ENCODE data around the gene MKRN3. TPM values are rescaled to one million over a fixed set of nuclear protein-coding genes. Genes with fewer than 3 reads are reported as not detected.

MKRN3 gene
- total RNA-seq, 1 experiment from 2014 or later: 7.9 TPM

GRCh38 chr15:23594252-23594770, 28.8 kb downstream of the MKRN3 start:
- no peak for ATAC-seq
- no peak for DNase-seq (ENCODE audit: low read depth, low spot score)
- no peaks in the 10 kb centered on the region for H3K9me3 ChIP-seq (ENCODE audit: control insufficient read depth, insufficient read depth, low read depth, low read length)
- intact Hi-C loops (cut with micrococcal nuclease; ENCODE audit: unreplicated experiment) (no loop called here), in situ Hi-C loops (cut with HindIII; ENCODE audit: low pct_unique_long_range_greater_than_20kb, low sequenced_read_pairs) (no loop called here)
- H3K4me3 ChIP-seq (ENCODE audit: low read depth in 2 of 2, low read length in 2 of 2): no peak overlapping the region
- no peaks in the 10 kb centered on the region for H3K4me1 ChIP-seq (ENCODE audit: control insufficient read depth, insufficient read depth, low read length)
- H3K36me3 ChIP-seq (ENCODE audit: control insufficient read depth, insufficient read depth, low read length): no peaks in the 10 kb centered on the region
- BruUV-seq (replicated peaks): no TSS peak
- H3K27ac ChIP-seq (ENCODE audit: low read length): no peak overlapping the region
- POLR2A ChIA-PET: no interaction called here
- no peaks in the 10 kb centered on the region for H3K27me3 ChIP-seq (ENCODE audit: control insufficient read depth, insufficient read depth, low read length)
- CTCF ChIA-PET: no interaction called here
- TF ChIP-seq REST (IDR thresholded peaks at IDR 0.05; ENCODE audit: insufficient read depth in 1 of 2, low read depth in 2 of 2, low read length in 1 of 2): no peak
- TF ChIP-seq CTCF (IDR thresholded peaks at IDR 0.05): no peak
- TF ChIP-seq POLR2AphosphoS5 (IDR thresholded peaks at IDR 0.05; ENCODE audit: low read depth, low read length): no peak
- no peak for TF ChIP-seq SIN3A (IDR thresholded peaks at IDR 0.05; ENCODE audit: borderline replicate concordance, insufficient read depth, low read depth, low read length)
- TF ChIP-seq TCF7L2 (IDR thresholded peaks at IDR 0.05; ENCODE audit: low read depth, low read length): no peak

DNA sequence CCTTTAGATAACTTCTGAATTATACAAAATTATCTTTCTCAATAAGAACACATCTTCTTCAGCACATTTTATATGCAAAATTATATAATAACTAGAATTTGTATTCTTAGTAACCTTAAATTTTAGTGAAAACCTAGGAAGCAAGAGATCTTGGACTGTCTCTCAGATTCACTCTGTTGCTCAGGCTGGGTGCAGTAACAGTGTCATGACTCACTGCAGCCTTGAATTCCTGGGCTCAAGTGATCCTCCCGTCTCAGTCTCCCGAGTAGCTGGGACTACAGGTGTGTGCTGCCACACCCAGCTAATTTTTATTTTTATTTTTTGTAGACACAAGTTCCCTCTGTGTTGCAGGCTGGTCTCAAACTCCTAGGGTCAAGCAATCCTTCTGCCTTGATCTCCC, 29.9 kb downstream of the MKRN3 start:
- Histone ChIP-seq H3K27ac (ENCODE audit: low read length) (no peak overlapping the region), H3K27me3 (ENCODE audit: control insufficient read depth, insufficient read depth, low read length) (no peaks in the 10 kb centered on the region), H3K4me3 (ENCODE audit: low read depth in 2 of 2, low read length in 2 of 2) (no peak overlapping the region), H3K9me3 (ENCODE audit: control insufficient read depth, insufficient read depth, low read depth, low read length) (no peaks in the 10 kb centered on the region), H3K36me3 (ENCODE audit: control insufficient read depth, insufficient read depth, low read length) (no peaks in the 10 kb centered on the region), H3K4me1 (ENCODE audit: control insufficient read depth, insufficient read depth, low read length) (no peaks in the 10 kb centered on the region)
- DNase-seq (ENCODE audit: low read depth, low spot score) (no peak), ATAC-seq (no peak)
- POLR2A ChIA-PET: no interaction called here
- in situ Hi-C loops (cut with HindIII; ENCODE audit: low pct_unique_long_range_greater_than_20kb, low sequenced_read_pairs): no loop called here
- no peak for TF ChIP-seq REST (IDR thresholded peaks at IDR 0.05; ENCODE audit: insufficient read depth in 1 of 2, low read depth in 2 of 2, low read length in 1 of 2)
- TF ChIP-seq POLR2AphosphoS5 (IDR thresholded peaks at IDR 0.05; ENCODE audit: low read depth, low read length): no peak
- no peak for TF ChIP-seq TCF7L2 (IDR thresholded peaks at IDR 0.05; ENCODE audit: low read depth, low read length)
- TF ChIP-seq SIN3A (IDR thresholded peaks at IDR 0.05; ENCODE audit: borderline replicate concordance, insufficient read depth, low read depth, low read length): no peak
- no peak for TF ChIP-seq CTCF (IDR thresholded peaks at IDR 0.05)
- no TSS peak for BruUV-seq (replicated peaks)
- intact Hi-C loops (cut with micrococcal nuclease; ENCODE audit: unreplicated experiment): no loop called here
- CTCF ChIA-PET: no interaction called here

Measured in Panc1 (cell line).